SKM-1 treated with dmso at 0.1 percent for 144 hours (cell line): Measurements from ENCODE around the gene INPP5A.
"Not testable (repeated sequence)": the region's sequence is repeated elsewhere in the genome, so short reads cannot be mapped to it uniquely, and the experiment has no call there.

ENCODE experiments used
- DNase-seq: peaks from one replicate; lab custom pipeline; 2025; ENCODE audit not compliant: unreplicated experiment; lab: John Stamatoyannopoulos, UW

Gene INPP5A

GRCh38 chr10:132671228-132672154, 133.9 kb downstream of the INPP5A start:
- no peak for DNase-seq

GRCh38 chr10:132673746-132674145, 136.2 kb downstream of the INPP5A start:
- not testable (repeated sequence) for DNase-seq

- DNase-seq: no peak
Measured at GRCh38 chr10:132674311-132674710, 136.7 kb downstream of the INPP5A start.

- DNase-seq: no peak
Measured at GRCh38 chr10:132675031-132675740, 137.6 kb downstream of the INPP5A start.

- no peak for DNase-seq
Measured at GRCh38 chr10:132676193-132676891, 138.8 kb downstream of the INPP5A start.

- no peak for DNase-seq
Measured at GRCh38 chr10:132677096-132677472, 139.5 kb downstream of the INPP5A start.

- DNase-seq: no peak
Measured at GRCh38 chr10:132677473-132678227, 140.1 kb downstream of the INPP5A start.

GRCh38 chr10:132678436-132679216, 141.0 kb downstream of the INPP5A start:
- DNase-seq: no peak

- DNase-seq: no peak
Measured at GRCh38 chr10:132679217-132679595, 141.6 kb downstream of the INPP5A start.

GRCh38 chr10:132679640-132680039, 142.1 kb downstream of the INPP5A start:
- DNase-seq: no peak

- DNase-seq: not testable (repeated sequence)
Measured at GRCh38 chr10:132680741-132681140, 143.2 kb downstream of the INPP5A start.

GRCh38 chr10:132681858-132682755, 144.5 kb downstream of the INPP5A start:
- no peak for DNase-seq

GRCh38 chr10:132684164-132684891, 146.7 kb downstream of the INPP5A start:
- DNase-seq: no peak

- no peak for DNase-seq
Measured at GRCh38 chr10:132685101-132685891, 147.7 kb downstream of the INPP5A start.

- DNase-seq: no peak
Measured at GRCh38 chr10:132685921-132686680, 148.5 kb downstream of the INPP5A start.

- no peak for DNase-seq
Measured at GRCh38 chr10:132687181-132687892, 149.8 kb downstream of the INPP5A start.
